GM21529 (cell line): ENCODE results near the gene COLGALT1.

ENCODE experiments used
- ATAC-seq: cut with Tn5 transposase; IDR thresholded peaks from one replicate; pipeline ENCODE4 v1.9.1; 2021; ENCODE audit not compliant: unreplicated experiment

Gene COLGALT1

GRCh38 chr19:17618281-17618903 lies 62.9 kb downstream of the COLGALT1 start:
- no peak for ATAC-seq

- ATAC-seq: no peak
Observed at GRCh38 chr19:17618936-17619335, 63.5 kb downstream of the COLGALT1 start.

- ATAC-seq: no peak
Observed at GRCh38 chr19:17620696-17621095, 65.2 kb downstream of the COLGALT1 start.

GRCh38 chr19:17623224-17623935 lies 67.9 kb downstream of the COLGALT1 start:
- no peak for ATAC-seq

- no peak for ATAC-seq
Observed at GRCh38 chr19:17624314-17624991, 69.0 kb downstream of the COLGALT1 start.

GRCh38 chr19:17625043-17625442 lies 69.6 kb downstream of the COLGALT1 start:
- no peak for ATAC-seq

GRCh38 chr19:17625980-17626379 lies 70.5 kb downstream of the COLGALT1 start:
- no peak for ATAC-seq

GRCh38 chr19:17626456-17627015 lies 71.1 kb downstream of the COLGALT1 start:
- no peak for ATAC-seq

GRCh38 chr19:17627161-17627560 lies 71.7 kb downstream of the COLGALT1 start:
- no peak for ATAC-seq

- no peak for ATAC-seq
Observed at GRCh38 chr19:17627921-17628320, 72.5 kb downstream of the COLGALT1 start.

- ATAC-seq: no peak
Observed at GRCh38 chr19:17629760-17630159, 74.3 kb downstream of the COLGALT1 start.

- ATAC-seq: no peak
Observed at GRCh38 chr19:17632577-17632976, 77.1 kb downstream of the COLGALT1 start.
